IPS-18a (cell line): ENCODE measurements around the gene SHH.
"Not testable (repeated sequence)": the region's sequence is repeated elsewhere in the genome, so short reads cannot be mapped to it uniquely, and the experiment has no call there.

Experiments used
- H3K27ac ChIP-seq: one replicate; pipeline ENCODE4 v1.5.1; 2013; ENCODE audit warnings: low read length
- H3K27me3 ChIP-seq: one replicate; pipeline ENCODE4 v1.6.1; 2013; ENCODE audit warnings: mild to moderate bottlenecking, low read length; ENCODE audit not compliant: control insufficient read depth, insufficient read depth
- H3K36me3 ChIP-seq: one replicate; pipeline ENCODE4 v1.6.1; 2013; ENCODE audit warnings: low read depth, low read length; ENCODE audit not compliant: control insufficient read depth
- H3K4me1 ChIP-seq: one replicate; pipeline ENCODE4 v1.6.1; 2013; ENCODE audit warnings: low read depth, low read length; ENCODE audit not compliant: control insufficient read depth
- H3K4me3 ChIP-seq: one replicate; pipeline ENCODE4 v1.5.1; 2013; ENCODE audit warnings: low read length
- H3K9ac ChIP-seq: one replicate; pipeline ENCODE4 v1.6.1; 2013; ENCODE audit warnings: mild to moderate bottlenecking, low read length, moderate library complexity
- H3K9me3 ChIP-seq: one replicate; pipeline ENCODE4 v1.6.1; 2013; ENCODE audit warnings: low read depth, low read length; ENCODE audit not compliant: control insufficient read depth

Gene SHH

GRCh38 chr7:155840262-155840885 is 28.1 kb upstream of the SHH start:
- Histone ChIP-seq H3K27me3 (no peaks in the 10 kb centered on the region), H3K27ac (no peak overlapping the region), H3K4me1 (peaks cover 8% of the 10 kb centered on the region), H3K9me3 (no peaks in the 10 kb centered on the region), H3K36me3 (no peaks in the 10 kb centered on the region), H3K4me3 (no peak overlapping the region), H3K9ac (no peak overlapping the region)

GRCh38 chr7:155839461-155839860 is 27.2 kb upstream of the SHH start:
- no peak overlapping the region for H3K4me3 ChIP-seq
- H3K27ac ChIP-seq, result no peak overlapping the region
- H3K4me1 ChIP-seq, result peaks cover 8% of the 10 kb centered on the region
- no peaks in the 10 kb centered on the region for H3K36me3 ChIP-seq
- no peaks in the 10 kb centered on the region for H3K9me3 ChIP-seq
- no peaks in the 10 kb centered on the region for H3K27me3 ChIP-seq
- no peak overlapping the region for H3K9ac ChIP-seq

- not testable (repeated sequence) for H3K9ac ChIP-seq, H3K4me3 ChIP-seq, H3K27me3 ChIP-seq
These were observed 26.0 kb upstream of the SHH start for GRCh38 chr7:155838312-155838711.

GRCh38 chr7:155837126-155837479 is 24.8 kb upstream of the SHH start:
- no peaks in the 10 kb centered on the region for H3K9me3 ChIP-seq
- no peaks in the 10 kb centered on the region for H3K27me3 ChIP-seq

More at GRCh38 chr7:155838312-155838711, 26.0 kb upstream of the SHH start:
- not testable (repeated sequence) for H3K9me3 ChIP-seq, H3K36me3 ChIP-seq, H3K27ac ChIP-seq, H3K4me1 ChIP-seq

GRCh38 chr7:155836216-155837125 is 24.2 kb upstream of the SHH start:
- Histone ChIP-seq H3K27ac (no peak overlapping the region), H3K9ac (no peak overlapping the region), H3K4me3 (no peak overlapping the region), H3K27me3 (no peaks in the 10 kb centered on the region), H3K4me1 (peaks cover 8% of the 10 kb centered on the region), H3K9me3 (no peaks in the 10 kb centered on the region), H3K36me3 (no peaks in the 10 kb centered on the region)

More at GRCh38 chr7:155837126-155837479, 24.8 kb upstream of the SHH start:
- Histone ChIP-seq H3K4me3 (no peak overlapping the region), H3K9ac (no peak overlapping the region), H3K4me1 (peaks cover 8% of the 10 kb centered on the region), H3K27ac (no peak overlapping the region), H3K36me3 (no peaks in the 10 kb centered on the region)

- Histone ChIP-seq H3K4me1 (peaks cover 8% of the 10 kb centered on the region), H3K4me3 (no peak overlapping the region), H3K36me3 (no peaks in the 10 kb centered on the region), H3K9ac (no peak overlapping the region), H3K27me3 (no peaks in the 10 kb centered on the region), H3K9me3 (no peaks in the 10 kb centered on the region), H3K27ac (no peak overlapping the region)
These were observed 23.4 kb upstream of the SHH start for GRCh38 chr7:155835446-155836215.

- Histone ChIP-seq H3K27me3 (no peaks in the 10 kb centered on the region), H3K4me3 (no peak overlapping the region), H3K9ac (no peak overlapping the region), H3K36me3 (no peaks in the 10 kb centered on the region), H3K4me1 (peaks cover 8% of the 10 kb centered on the region), H3K27ac (no peak overlapping the region), H3K9me3 (no peaks in the 10 kb centered on the region)
These were observed 22.3 kb upstream of the SHH start for GRCh38 chr7:155834486-155835048.

- Histone ChIP-seq H3K36me3 (no peaks in the 10 kb centered on the region), H3K4me3 (no peak overlapping the region), H3K9me3 (no peaks in the 10 kb centered on the region), H3K27me3 (no peaks in the 10 kb centered on the region), H3K4me1 (peaks cover 8% of the 10 kb centered on the region), H3K27ac (no peak overlapping the region), H3K9ac (no peak overlapping the region)
These were observed 21.4 kb upstream of the SHH start for GRCh38 chr7:155833651-155834050.

- peaks cover 8% of the 10 kb centered on the region for H3K4me1 ChIP-seq
- H3K9ac ChIP-seq, result no peak overlapping the region
- no peaks in the 10 kb centered on the region for H3K27me3 ChIP-seq
- H3K4me3 ChIP-seq, result no peak overlapping the region
- H3K27ac ChIP-seq, result no peak overlapping the region
- H3K36me3 ChIP-seq, result no peaks in the 10 kb centered on the region
- H3K9me3 ChIP-seq, result no peaks in the 10 kb centered on the region
These were observed 20.3 kb upstream of the SHH start for GRCh38 chr7:155832581-155832981.

GRCh38 chr7:155831807-155832524 is 19.7 kb upstream of the SHH start:
- Histone ChIP-seq H3K27ac (no peak overlapping the region), H3K9ac (no peak overlapping the region), H3K27me3 (no peaks in the 10 kb centered on the region), H3K4me3 (no peak overlapping the region), H3K36me3 (no peaks in the 10 kb centered on the region), H3K9me3 (no peaks in the 10 kb centered on the region), H3K4me1 (peaks cover 8% of the 10 kb centered on the region)
